Activated B cell treated with CpG ODN at 0.5 μM for 24 hours (primary cell): Measurements from ENCODE around the gene KIF13A. TPM values are rescaled to one million over a fixed set of nuclear protein-coding genes. Genes with fewer than 3 reads are reported as not detected.

Source experiments
- ATAC-seq: fragments of 200-7000 bp; cut with Tn5 transposase; one replicate; pipeline ENCODE4 v1.10.0; 2021; ENCODE audit warnings: low read depth, mild to moderate bottlenecking, moderate library complexity
- CTCF ChIA-PET: fragments of 350-600 bp; sonication (Branson Sonifier 250); formaldehyde crosslinking; loops from one replicate; lab custom pipeline; 2021; ENCODE audit warnings: antibody characterized with exemption; lab: Charles Lee
- POLR2A ChIA-PET: fragments of 350-600 bp; sonication (Branson Sonifier 250); formaldehyde crosslinking; loops from one replicate; lab custom pipeline; 2021; ENCODE audit warnings: antibody characterized with exemption; lab: Charles Lee
- DNase-seq: peaks from one replicate; pipeline ENCODE4 v3.0.0; 2022
- H3K27ac Mint-ChIP-seq: one replicate; pipeline ENCODE4 v1.8.0; 2020; ENCODE audit warnings: mixed read lengths
- H3K27me3 Mint-ChIP-seq: one replicate; pipeline ENCODE4 v1.8.0; 2021; ENCODE audit warnings: mixed read lengths
- H3K36me3 Mint-ChIP-seq: one replicate; pipeline ENCODE4 v1.8.0; 2021; ENCODE audit warnings: low read depth, mixed read lengths
- H3K4me1 Mint-ChIP-seq: one replicate; pipeline ENCODE4 v1.8.0; 2021; ENCODE audit warnings: mixed read lengths
- H3K4me3 Mint-ChIP-seq: one replicate; pipeline ENCODE4 v1.8.0; 2020; ENCODE audit warnings: mild to moderate bottlenecking, mixed read lengths
- H3K9me3 Mint-ChIP-seq: one replicate; pipeline ENCODE4 v1.8.0; 2020; ENCODE audit warnings: mixed read lengths
- intact Hi-C: fragments of 100-400 bp; cut with micrococcal nuclease; formaldehyde crosslinking; loops from one replicate; pipeline ENCODE4 v1.15.1; 2024
- total RNA-seq: library from RNA; stranded (reverse); gene quantifications from 2 replicates; pipeline ENCODE4 v1.2.3, GENCODE V29; 2022
- TF ChIP-seq, protein P1 (sequence below): fragments of 200-600 bp; IDR thresholded peaks from one replicate; pipeline ENCODE4 v1.8.0; 2022; ENCODE audit warnings: antibody characterized with exemption, mild to moderate bottlenecking

The KIF13A gene
- total RNA-seq, 1 donor from 2014 or later, result 14.1 TPM

GRCh38 chr6:17725083-17725482 lies 262.4 kb downstream of the KIF13A start:
- TF ChIP-seq, protein P1, sequence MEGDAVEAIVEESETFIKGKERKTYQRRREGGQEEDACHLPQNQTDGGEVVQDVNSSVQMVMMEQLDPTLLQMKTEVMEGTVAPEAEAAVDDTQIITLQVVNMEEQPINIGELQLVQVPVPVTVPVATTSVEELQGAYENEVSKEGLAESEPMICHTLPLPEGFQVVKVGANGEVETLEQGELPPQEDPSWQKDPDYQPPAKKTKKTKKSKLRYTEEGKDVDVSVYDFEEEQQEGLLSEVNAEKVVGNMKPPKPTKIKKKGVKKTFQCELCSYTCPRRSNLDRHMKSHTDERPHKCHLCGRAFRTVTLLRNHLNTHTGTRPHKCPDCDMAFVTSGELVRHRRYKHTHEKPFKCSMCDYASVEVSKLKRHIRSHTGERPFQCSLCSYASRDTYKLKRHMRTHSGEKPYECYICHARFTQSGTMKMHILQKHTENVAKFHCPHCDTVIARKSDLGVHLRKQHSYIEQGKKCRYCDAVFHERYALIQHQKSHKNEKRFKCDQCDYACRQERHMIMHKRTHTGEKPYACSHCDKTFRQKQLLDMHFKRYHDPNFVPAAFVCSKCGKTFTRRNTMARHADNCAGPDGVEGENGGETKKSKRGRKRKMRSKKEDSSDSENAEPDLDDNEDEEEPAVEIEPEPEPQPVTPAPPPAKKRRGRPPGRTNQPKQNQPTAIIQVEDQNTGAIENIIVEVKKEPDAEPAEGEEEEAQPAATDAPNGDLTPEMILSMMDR, result no peak
- Mint-ChIP-seq H3K9me3 (no peaks in the 10 kb centered on the region), H3K27me3 (peaks cover 3% of the 10 kb centered on the region), H3K36me3 (no peaks in the 10 kb centered on the region), H3K4me1 (no peaks in the 10 kb centered on the region), H3K4me3 (no peak overlapping the region), H3K27ac (no peak overlapping the region)
- POLR2A ChIA-PET, result interaction anchor here (0.6 kb wide), 1 partner anchor 23 kb away, joined by 4 read pairs; no protein-coding TSS in a partner anchor
- no peak for DNase-seq
- no peak for ATAC-seq
- intact Hi-C loops, result no loop called here
- CTCF ChIA-PET, result no interaction called here

DNA sequence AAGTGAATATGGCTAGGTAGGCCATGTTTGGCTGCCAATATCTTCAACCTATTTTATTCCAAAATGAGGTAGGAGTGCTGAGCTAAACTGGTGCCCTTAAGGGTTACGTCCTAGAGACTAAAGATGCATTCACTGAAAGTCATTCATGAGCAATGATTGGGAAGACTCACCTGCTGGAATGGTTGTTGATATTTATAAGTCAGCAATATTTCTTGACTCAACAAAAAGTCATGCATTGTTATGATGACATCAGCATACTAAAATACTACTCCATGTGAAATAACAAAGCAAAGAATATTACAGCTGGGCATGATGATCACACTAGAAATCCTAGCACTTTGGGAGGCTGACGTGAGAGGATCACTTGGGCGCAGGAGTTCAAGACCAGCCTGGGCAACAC lies 263.1 kb downstream of the KIF13A start:
- ChIA-PET POLR2A (interaction anchor here (0.6 kb wide), 1 partner anchor 23 kb away, joined by 4 read pairs; no protein-coding TSS in a partner anchor), CTCF (no interaction called here)
- Mint-ChIP-seq H3K36me3 (no peaks in the 10 kb centered on the region), H3K9me3 (no peaks in the 10 kb centered on the region), H3K27ac (no peak overlapping the region), H3K27me3 (peaks cover 3% of the 10 kb centered on the region), H3K4me1 (no peaks in the 10 kb centered on the region), H3K4me3 (no peak overlapping the region)
- DNase-seq (no peak), ATAC-seq (no peak)
- TF ChIP-seq, protein P1, result no peak
- intact Hi-C loops, result no loop called here

DNA sequence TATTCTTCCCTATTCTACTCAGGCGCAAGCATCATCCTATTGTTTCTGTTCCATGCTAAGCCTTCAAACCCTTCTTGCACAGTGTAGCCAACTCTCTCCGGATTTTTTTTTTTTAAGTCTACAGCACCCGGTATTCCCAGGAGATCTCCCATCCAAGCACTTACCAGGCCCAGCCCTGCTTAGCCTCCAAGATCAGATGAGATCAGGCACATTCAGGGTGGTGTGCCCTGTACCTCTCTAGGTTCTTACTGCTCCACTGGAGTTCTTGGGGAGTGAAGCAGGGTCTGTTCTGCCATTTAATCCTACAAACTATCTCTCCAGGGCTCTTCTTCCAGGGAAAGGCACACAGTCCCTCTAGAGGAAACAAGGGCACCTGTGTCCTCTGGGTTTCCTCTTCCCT lies 265.8 kb downstream of the KIF13A start:
- TF ChIP-seq, protein P1, result no peak
- POLR2A ChIA-PET, result interaction anchor here (0.6 kb wide), 1 partner anchor 70 kb away, joined by 3 read pairs; no protein-coding TSS in a partner anchor
- CTCF ChIA-PET, result no interaction called here

DNA sequence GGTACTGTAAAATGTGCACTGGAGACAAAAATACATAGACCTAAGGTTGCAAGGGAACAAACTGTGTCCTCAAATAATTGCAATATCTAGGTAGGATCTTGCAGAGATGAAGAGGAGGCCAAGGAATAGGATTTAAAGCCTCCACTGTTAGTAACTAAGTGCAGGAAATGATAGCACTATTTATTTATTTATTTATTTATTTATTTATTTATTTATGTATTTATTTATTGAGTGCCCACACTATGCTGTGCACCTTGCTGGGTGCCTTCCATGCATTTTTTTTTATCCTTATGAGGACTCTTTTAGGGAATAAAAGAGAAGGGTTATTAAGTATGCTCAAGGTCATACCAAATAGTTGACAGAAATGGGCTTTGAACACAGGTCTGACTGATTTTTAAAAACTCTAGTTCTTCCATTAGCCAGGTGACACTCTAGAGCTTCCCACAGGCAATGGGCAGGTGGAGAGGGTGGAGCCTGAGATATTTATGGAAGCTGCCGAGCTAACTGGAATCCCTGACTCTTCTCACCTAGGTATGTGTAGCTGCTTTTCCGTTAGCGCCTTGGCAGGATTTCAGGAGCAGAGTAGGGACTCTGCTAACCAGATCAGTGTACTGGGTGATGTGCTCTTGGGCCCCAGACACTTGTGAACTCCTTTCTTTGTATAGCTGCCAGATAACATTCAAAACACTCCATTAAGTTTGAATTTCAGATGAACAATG lies 268.0 kb downstream of the KIF13A start:
- H3K36me3 Mint-ChIP-seq, result no peaks in the 10 kb centered on the region
- ATAC-seq (no peak), DNase-seq (no peak)
- ChIA-PET CTCF (no interaction called here), POLR2A (no interaction called here)
- no peaks in the 10 kb centered on the region for H3K9me3 Mint-ChIP-seq
- TF ChIP-seq, protein P1, result no peak
- H3K4me1 Mint-ChIP-seq, result peaks cover 4% of the 10 kb centered on the region
- intact Hi-C loops, result no loop called here
- H3K4me3 Mint-ChIP-seq, result no peak overlapping the region
- no peak overlapping the region for H3K27ac Mint-ChIP-seq
- H3K27me3 Mint-ChIP-seq, result peaks cover 3% of the 10 kb centered on the region

More for the DNA sequence above, 265.8 kb downstream of the KIF13A start:
- Mint-ChIP-seq H3K4me3 (no peak overlapping the region), H3K27me3 (peaks cover 3% of the 10 kb centered on the region), H3K9me3 (no peaks in the 10 kb centered on the region), H3K27ac (no peak overlapping the region), H3K36me3 (no peaks in the 10 kb centered on the region), H3K4me1 (no peaks in the 10 kb centered on the region)
- ATAC-seq (no peak), DNase-seq (no peak)
- intact Hi-C loops, result no loop called here

GRCh38 chr6:17716221-17716620 lies 271.2 kb downstream of the KIF13A start:
- H3K27ac Mint-ChIP-seq, result no peak overlapping the region
- CTCF ChIA-PET, result no interaction called here
- no peaks in the 10 kb centered on the region for H3K9me3 Mint-ChIP-seq
- H3K36me3 Mint-ChIP-seq, result no peaks in the 10 kb centered on the region
- ATAC-seq (no peak), DNase-seq (no peak)
- no peak overlapping the region for H3K4me3 Mint-ChIP-seq
- TF ChIP-seq, protein P1, result no peak
- no peaks in the 10 kb centered on the region for H3K27me3 Mint-ChIP-seq
- intact Hi-C loops, result no loop called here
- POLR2A ChIA-PET, result interaction anchor here (0.6 kb wide), 1 partner anchor 13 kb away, joined by 3 read pairs; no protein-coding TSS in a partner anchor
- H3K4me1 Mint-ChIP-seq, result peaks cover 4% of the 10 kb centered on the region
